Nephron progenitor cell (in vitro differentiated cells): ENCODE results near the gene CNTN5.

ENCODE experiments used
- DNase-seq: peaks from one replicate; pipeline ENCODE4 v3.0.0; 2021
- H3K27ac Mint-ChIP-seq: 2 replicates; pipeline ENCODE4 v1.8.0; 2021; ENCODE audit warnings: mild to moderate bottlenecking, moderate library complexity, mixed read lengths
- H3K27me3 Mint-ChIP-seq: 2 replicates; pipeline ENCODE4 v1.8.0; 2021; ENCODE audit warnings: mild to moderate bottlenecking, low read depth, mixed read lengths; ENCODE audit not compliant: poor library complexity
- H3K36me3 Mint-ChIP-seq: 2 replicates; pipeline ENCODE4 v1.8.0; 2021; ENCODE audit warnings: low read depth, mixed read lengths
- H3K4me1 Mint-ChIP-seq: 2 replicates; pipeline ENCODE4 v1.8.0; 2021; ENCODE audit warnings: mixed read lengths
- H3K4me3 Mint-ChIP-seq: 2 replicates; pipeline ENCODE4 v1.8.0; 2021; ENCODE audit warnings: mild to moderate bottlenecking, moderate library complexity, mixed read lengths
- H3K9me3 Mint-ChIP-seq: 2 replicates; pipeline ENCODE4 v1.8.0; 2021; ENCODE audit warnings: mild to moderate bottlenecking, moderate library complexity, mixed read lengths
- TF ChIP-seq, protein P1 (sequence below): fragments of 200-600 bp; sonication (generic); IDR thresholded peaks from 2 replicates; pipeline ENCODE4 v1.5.0; 2021; ENCODE audit warnings: antibody characterized with exemption

The CNTN5 gene

DNA sequence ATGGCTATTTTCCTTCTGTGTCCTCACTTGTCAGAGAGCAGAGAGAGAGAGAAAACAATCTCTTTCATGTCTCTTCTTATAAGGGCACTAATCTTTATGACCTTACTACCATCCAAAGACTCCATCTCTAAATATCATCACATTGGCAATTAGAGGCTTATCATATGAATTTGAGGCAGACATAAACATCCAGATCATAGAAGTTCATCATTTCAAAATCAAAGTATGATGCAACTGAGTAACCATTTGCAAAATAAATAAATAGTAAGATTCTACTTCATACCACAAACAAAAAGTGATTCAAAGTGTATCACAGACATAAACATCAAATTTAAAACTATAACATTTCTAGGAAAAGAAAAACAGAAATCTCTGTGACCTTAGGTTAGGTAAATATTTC, 1161.6 kb downstream of the CNTN5 start:
- TF ChIP-seq, protein P1, sequence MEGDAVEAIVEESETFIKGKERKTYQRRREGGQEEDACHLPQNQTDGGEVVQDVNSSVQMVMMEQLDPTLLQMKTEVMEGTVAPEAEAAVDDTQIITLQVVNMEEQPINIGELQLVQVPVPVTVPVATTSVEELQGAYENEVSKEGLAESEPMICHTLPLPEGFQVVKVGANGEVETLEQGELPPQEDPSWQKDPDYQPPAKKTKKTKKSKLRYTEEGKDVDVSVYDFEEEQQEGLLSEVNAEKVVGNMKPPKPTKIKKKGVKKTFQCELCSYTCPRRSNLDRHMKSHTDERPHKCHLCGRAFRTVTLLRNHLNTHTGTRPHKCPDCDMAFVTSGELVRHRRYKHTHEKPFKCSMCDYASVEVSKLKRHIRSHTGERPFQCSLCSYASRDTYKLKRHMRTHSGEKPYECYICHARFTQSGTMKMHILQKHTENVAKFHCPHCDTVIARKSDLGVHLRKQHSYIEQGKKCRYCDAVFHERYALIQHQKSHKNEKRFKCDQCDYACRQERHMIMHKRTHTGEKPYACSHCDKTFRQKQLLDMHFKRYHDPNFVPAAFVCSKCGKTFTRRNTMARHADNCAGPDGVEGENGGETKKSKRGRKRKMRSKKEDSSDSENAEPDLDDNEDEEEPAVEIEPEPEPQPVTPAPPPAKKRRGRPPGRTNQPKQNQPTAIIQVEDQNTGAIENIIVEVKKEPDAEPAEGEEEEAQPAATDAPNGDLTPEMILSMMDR = no peak
- Mint-ChIP-seq H3K36me3 (no peaks in the 10 kb centered on the region), H3K4me1 (no peaks in the 10 kb centered on the region), H3K9me3 (peaks cover 4% of the 10 kb centered on the region), H3K27ac (no peak overlapping the region), H3K4me3 (no peak overlapping the region), H3K27me3 (peaks cover 5% of the 10 kb centered on the region)
- no peak for DNase-seq

DNA sequence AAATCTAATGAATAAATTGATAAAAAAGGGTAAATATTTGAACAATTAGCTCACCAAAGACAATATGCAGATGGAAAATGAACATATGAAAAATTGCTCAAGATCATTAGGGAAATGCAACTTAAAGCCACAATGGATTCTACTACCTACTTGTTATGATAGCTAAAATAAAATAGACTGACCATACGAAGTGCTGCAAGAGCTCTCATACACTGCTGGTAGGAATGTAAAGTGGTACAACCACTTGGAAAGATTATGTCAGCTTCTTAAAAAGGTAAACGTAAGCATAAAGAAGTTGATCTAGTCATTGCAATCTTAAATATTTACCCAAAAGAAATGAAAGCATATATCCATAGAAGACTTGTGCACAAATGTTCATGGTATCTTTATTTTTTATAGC, 1162.2 kb downstream of the CNTN5 start:
- Mint-ChIP-seq H3K4me3 (no peak overlapping the region), H3K27me3 (peaks cover 5% of the 10 kb centered on the region)
- TF ChIP-seq, protein P1 = no peak

DNA sequence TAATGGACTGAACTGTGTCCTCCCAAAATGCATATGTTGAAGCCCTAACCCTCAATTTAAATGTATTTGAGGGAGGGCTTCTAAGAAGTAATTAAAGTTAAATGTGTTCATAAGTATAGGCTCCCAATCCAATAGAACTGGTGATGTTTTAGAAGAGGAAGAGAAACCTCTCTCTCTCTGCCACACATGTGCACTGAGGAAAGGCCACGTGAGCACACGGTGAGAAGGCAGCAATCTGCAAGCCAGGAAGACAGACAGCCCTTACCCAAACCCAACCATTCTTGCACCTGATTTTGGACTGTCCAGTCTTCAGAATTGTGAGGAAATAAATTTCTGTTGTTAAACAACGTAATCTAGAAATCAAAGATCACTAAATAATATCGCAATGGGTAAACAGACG, 1164.8 kb downstream of the CNTN5 start:
- no peak overlapping the region for H3K27ac Mint-ChIP-seq
- peaks cover 4% of the 10 kb centered on the region for H3K9me3 Mint-ChIP-seq
- H3K27me3 Mint-ChIP-seq = peaks cover 5% of the 10 kb centered on the region
- no peaks in the 10 kb centered on the region for H3K4me1 Mint-ChIP-seq
- H3K4me3 Mint-ChIP-seq = no peak overlapping the region
- H3K36me3 Mint-ChIP-seq = no peaks in the 10 kb centered on the region
- TF ChIP-seq, protein P1 = no peak
- DNase-seq = no peak

More for the DNA sequence above, 1162.2 kb downstream of the CNTN5 start:
- Mint-ChIP-seq H3K4me1 (no peaks in the 10 kb centered on the region), H3K9me3 (peaks cover 4% of the 10 kb centered on the region), H3K36me3 (no peaks in the 10 kb centered on the region), H3K27ac (no peak overlapping the region)
- DNase-seq = no peak

DNA sequence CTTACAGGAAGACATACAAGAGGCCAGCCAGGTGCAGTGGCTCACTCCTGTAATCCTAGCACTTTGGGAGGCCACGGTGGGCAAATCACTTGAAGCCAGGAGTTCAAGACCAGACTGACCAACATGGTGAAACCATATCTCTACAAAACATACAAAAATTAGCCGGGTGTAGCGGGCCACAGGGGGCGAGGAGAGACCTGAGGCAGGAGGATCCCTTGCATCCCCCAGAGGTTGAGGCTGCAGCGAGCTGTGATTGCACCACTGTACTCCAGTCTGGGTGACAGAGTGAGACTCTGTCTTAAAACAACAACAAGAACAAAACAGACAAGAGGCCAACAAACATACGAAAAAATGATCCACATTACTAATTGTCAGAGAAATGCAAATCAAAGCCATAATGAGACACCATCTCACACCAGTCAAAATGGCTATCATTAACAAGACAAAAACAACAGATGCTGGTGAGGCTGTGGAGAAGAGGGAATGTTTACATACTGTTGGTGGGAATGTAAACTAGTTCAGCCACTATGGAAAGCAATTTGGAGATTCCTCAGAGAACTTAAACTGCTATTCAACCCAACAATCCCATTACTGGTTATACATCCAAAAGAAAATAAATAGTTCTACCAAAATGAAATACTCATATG, 1167.5 kb downstream of the CNTN5 start:
- TF ChIP-seq, protein P1 = no peak
- H3K36me3 Mint-ChIP-seq = no peaks in the 10 kb centered on the region
- no peaks in the 10 kb centered on the region for H3K4me1 Mint-ChIP-seq
- H3K9me3 Mint-ChIP-seq = peaks cover 4% of the 10 kb centered on the region
- no peak for DNase-seq
- H3K27ac Mint-ChIP-seq = peak overlapping the region; percentile 39
- no peak overlapping the region for H3K4me3 Mint-ChIP-seq
- peaks cover 5% of the 10 kb centered on the region for H3K27me3 Mint-ChIP-seq

DNA sequence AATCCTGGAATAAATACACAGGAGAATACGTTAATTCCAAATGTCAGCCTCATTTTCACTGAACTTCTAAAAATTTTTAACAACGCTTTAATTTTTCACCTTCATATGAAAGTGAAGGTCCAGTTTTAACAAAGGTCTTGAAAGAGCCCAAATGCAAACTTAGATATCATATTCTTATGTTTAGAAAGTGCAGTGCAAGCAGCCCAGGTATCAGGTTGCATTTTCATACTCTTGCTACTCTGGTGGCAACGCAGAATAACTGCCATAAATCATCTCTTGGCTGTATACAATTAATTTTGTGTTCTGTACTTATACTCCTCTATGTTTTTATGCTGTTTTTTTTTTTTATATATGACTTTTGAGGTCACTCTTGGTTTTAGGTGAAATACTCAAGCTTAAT, 1169.6 kb downstream of the CNTN5 start:
- no peak overlapping the region for H3K4me3 Mint-ChIP-seq
- no peaks in the 10 kb centered on the region for H3K36me3 Mint-ChIP-seq
- no peaks in the 10 kb centered on the region for H3K4me1 Mint-ChIP-seq
- DNase-seq = no peak
- H3K27ac Mint-ChIP-seq = no peak overlapping the region
- TF ChIP-seq, protein P1 = no peak
- H3K9me3 Mint-ChIP-seq = no peaks in the 10 kb centered on the region
- peaks cover 2% of the 10 kb centered on the region for H3K27me3 Mint-ChIP-seq

DNA sequence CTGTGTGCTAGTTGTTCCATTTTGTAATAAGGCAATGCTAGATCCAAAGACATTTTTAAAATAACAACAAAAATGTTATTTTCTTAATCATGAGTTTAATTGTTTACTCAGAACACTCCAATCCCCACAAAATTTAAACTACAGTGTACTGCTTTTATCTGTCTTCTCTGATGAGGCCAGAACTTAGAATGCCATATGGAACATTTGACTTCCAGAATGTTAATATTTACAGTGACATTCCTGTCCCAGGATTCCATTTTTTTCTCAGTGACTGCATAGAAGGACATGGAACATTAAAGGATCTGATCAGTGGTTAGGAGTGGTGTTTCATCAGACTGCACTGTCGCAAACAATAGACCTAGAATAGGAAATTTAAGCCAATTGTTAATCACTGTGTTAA, 1171.4 kb downstream of the CNTN5 start:
- DNase-seq = no peak
- no peak overlapping the region for H3K4me3 Mint-ChIP-seq
- H3K27me3 Mint-ChIP-seq = no peaks in the 10 kb centered on the region
- H3K9me3 Mint-ChIP-seq = no peaks in the 10 kb centered on the region
- H3K27ac Mint-ChIP-seq = no peak overlapping the region
- H3K36me3 Mint-ChIP-seq = no peaks in the 10 kb centered on the region
- H3K4me1 Mint-ChIP-seq = no peaks in the 10 kb centered on the region
- TF ChIP-seq, protein P1 = no peak
